COLO668 (cell line): ENCODE results near the gene TMEM106C.

ENCODE experiments used
- DNase-seq: peaks from one replicate; lab custom pipeline; 2025; ENCODE audit not compliant: unreplicated experiment; lab: John Stamatoyannopoulos, UW

TMEM106C gene

GRCh38 chr12:47979166-47979565, 15.8 kb downstream of the TMEM106C start:
- DNase-seq: no peak

- DNase-seq: no peak
These were observed 16.3 kb downstream of the TMEM106C start for GRCh38 chr12:47979686-47980085.

- no peak for DNase-seq
These were observed 16.8 kb downstream of the TMEM106C start for GRCh38 chr12:47980197-47980596.

DNA sequence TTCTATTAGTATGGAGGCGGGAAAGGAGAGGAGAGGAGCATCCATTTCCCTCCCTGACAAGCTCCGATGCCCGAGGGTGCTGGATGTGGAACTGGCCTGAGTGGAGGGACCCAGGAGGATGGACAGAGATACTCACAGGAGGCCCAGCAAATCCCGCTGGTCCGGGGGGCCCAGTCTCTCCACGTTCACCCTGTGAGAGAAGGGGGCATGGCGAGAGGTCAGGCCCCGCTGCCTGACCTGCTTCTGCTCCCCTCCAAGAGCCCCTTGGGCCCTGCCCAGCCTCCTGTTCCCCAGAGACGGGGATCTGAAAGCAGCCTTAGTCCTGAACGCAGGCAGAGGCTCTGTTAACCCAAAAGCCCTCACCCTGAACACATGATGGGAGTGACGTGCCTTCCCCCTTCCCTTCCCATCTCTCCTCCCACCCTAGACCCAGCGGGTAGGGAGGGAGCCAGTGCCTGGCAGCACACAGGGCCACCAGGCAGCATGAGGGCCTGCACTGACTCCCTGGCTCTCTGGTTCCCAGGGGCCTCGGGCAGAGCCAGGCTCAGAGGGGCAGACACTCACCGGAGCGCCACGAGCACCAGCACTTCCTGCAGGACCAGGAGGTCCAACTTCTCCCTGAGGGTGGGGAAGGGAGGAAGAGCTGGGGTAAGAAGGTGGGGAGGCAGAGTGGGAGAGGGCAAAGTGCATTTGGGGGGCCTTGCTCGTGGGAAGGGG, 17.5 kb downstream of the TMEM106C start:
- DNase-seq: no peak

- no peak for DNase-seq
These were observed 18.3 kb downstream of the TMEM106C start for GRCh38 chr12:47981496-47982260.

GRCh38 chr12:47982311-47982710, 18.9 kb downstream of the TMEM106C start:
- DNase-seq: no peak

DNA sequence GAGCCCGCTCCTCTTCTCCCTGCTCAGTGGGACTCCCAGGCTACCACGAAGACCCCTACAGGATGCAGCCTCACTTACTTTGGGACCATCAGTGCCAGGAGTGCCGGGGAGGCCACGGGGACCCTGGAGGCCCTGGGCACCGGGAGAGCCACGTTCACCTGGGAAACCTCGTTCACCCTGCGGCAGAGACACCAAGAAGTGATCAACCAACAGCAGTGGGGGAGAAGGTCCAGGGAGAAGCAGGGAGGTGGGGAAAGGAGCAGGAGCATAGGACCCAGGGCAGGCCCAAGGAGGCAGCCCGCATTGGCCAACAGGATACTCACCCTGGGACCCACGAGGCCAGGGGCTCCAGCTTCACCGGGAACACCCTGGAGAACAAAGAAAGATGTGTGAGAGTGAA, 19.4 kb downstream of the TMEM106C start:
- no peak for DNase-seq

- no peak for DNase-seq
These were observed 20.2 kb downstream of the TMEM106C start for GRCh38 chr12:47983541-47984115.

DNA sequence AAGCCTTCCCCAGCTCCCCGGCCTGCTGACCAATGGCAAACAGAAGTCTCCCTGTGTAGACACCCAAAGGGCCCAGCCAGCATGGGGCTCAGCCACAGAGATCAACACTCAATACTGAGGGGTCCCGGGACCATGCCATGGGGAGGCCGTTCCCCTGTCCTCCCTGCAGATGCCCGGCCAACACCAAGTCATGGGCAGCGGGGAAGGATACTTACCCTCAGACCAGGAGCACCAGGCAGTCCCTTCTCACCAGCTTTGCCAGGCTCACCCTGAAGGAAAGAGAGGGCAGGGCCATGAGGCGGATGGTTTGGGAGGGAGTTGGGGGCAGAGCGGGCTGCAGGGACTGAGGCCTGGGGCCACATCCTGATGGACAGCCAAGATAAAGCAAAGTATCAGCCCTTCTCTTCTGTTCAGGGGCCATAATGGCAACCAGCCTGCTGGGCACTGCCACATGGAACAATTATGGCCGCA, 21.0 kb downstream of the TMEM106C start:
- DNase-seq: no peak

- no peak for DNase-seq
These were observed 22.3 kb downstream of the TMEM106C start for GRCh38 chr12:47985596-47986290.

- no peak for DNase-seq
These were observed 22.9 kb downstream of the TMEM106C start for GRCh38 chr12:47986291-47986660.

- no peak for DNase-seq
These were observed 23.4 kb downstream of the TMEM106C start for GRCh38 chr12:47986832-47987231.

DNA sequence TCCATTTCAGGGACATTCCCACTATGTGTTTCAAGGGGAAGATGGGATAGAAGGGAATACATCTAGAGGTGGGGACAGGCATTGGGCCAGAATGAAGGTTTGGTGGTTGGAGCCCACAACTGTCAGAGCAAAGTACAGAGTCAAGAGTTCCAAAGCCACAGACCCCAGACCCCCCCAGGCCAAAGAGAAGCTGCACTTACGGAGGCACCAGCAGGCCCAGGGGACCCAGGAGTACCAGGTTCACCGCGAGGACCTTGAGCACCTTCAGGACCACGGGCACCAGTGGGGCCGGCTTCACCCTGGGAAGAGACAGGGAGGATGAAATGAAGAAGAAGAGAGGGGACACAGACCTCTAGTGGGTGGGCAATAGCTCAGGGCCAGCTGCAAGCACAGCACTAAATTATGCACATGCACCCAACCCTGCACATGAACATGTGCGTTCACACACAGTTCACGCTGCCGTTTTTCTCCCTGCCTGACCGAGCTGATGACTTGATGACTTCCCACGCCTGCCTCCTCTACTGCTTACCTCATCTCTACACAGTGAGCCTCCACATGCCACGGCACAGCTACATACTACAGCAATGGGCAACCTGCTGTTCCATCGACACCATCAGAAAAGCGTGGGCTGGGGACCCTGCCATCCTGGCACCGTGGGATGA, 24.1 kb downstream of the TMEM106C start:
- no peak for DNase-seq

DNA sequence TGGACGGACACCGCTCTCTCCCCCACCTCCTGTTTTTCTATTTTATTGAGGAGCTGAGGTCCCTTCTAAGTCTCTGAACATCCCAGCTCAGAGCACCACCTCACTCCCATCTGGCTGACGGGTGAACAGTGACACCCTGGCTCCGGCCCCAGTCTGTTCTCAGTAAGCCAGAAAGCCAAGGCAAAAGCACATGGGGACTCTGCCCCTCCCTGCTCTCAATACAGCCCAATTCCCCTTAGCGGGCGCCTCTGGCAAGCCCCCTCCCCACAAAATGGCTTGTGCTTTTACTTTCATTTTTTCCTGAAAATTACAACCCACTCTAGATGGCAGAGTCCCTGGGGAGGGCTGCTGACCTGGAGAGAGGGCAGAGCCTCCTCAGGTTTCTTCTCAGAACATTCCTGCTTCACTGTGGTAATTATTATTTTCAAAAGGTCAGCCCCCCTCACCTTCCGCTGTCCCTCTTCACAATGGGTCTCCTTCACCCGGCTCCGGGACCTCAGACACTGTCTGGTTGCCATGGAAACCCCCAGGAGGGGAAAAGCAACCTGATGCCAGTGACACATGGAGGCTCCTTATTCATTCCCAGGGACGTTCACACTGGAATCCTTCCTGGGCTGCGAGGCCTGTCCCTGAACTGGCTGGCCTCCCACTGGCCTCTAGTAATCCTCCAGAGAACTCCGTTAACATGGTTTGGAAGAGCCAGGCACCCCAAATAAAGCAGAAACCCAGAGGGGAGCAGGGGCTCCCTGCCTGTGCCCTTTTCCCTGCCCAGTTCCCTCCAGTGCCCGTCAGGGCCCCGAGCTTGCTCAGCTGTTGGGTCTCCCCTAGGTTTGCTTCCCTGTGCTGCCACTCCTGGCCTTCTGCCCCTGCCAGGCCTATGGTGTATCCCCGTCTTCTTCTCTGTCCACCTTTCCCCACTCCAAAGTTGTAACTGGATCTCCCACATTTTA, 25.0 kb downstream of the TMEM106C start:
- no peak for DNase-seq

- DNase-seq: no peak
These were observed 25.6 kb downstream of the TMEM106C start for GRCh38 chr12:47989023-47989417.

- DNase-seq: no peak
These were observed 26.3 kb downstream of the TMEM106C start for GRCh38 chr12:47989666-47990065.

DNA sequence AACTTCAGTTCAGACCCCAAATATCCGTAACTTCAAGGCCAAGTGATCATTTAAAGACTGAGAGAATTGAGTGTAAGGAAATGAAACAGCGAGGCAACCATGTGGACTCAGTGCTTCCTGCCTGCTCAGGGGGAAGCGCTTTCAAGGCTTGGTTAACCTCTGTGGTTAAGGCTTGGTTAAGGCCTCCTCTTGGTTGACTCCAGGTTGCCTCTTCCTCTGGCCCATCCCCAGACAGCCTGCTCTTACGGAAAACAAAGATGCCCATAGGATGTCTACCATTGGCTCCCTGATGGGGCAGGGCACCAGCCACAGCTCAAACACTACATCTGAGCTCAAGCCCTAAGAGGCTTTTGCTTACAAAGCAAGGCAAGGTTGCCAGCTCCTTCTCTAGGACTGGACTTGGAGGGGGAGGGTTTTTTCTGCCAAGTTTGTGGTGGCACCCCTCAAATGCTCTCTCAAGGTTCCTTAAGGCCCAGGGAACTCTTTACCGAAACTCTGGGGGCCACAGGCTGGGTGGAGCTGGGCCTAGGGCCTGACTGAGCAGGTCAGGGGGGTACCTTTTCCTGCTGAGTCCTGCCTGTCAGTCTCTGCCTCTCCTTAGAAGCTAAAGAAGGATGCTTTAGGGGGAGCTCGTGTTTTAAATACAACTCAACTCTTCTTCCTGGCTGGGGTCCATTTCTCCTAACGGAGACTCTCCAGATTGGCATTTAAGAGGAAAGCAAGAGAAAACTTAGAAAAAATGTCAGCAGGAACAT, 27.1 kb downstream of the TMEM106C start:
- DNase-seq: no peak

- no peak for DNase-seq
These were observed 28.0 kb downstream of the TMEM106C start for GRCh38 chr12:47991106-47992061.
